K562 (cell line): ENCODE data around the gene ORAI3. TPM values are rescaled to one million over a fixed set of nuclear protein-coding genes. Genes with fewer than 3 reads are reported as not detected.

Experiments used
- CHCHD3 ChIP-seq: fragments of 250-450 bp; sonication (Bioruptor Pico); IDR thresholded peaks from 2 replicates; pipeline ENCODE4 v2.1.2; 2022; ENCODE audit warnings: mild to moderate bottlenecking
- DMBX1 ChIP-seq: fragments of 250-450 bp; sonication (Bioruptor Pico); IDR thresholded peaks from 2 replicates; pipeline ENCODE4 v1.8.0; 2022; ENCODE audit warnings: inconsistent platforms, mild to moderate bottlenecking, moderate library complexity, borderline replicate concordance
- HEY1 ChIP-seq: fragments of 250-450 bp; sonication (Bioruptor Pico); IDR thresholded peaks from 2 replicates; pipeline ENCODE4 v1.5.0; 2020; ENCODE audit warnings: mild to moderate bottlenecking, moderate library complexity, borderline replicate concordance
- PHF20 ChIP-seq: fragments of 450-650 bp; IDR thresholded peaks from 2 replicates; pipeline ENCODE4 v1.6.1; 2018; ENCODE audit not compliant: partially characterized antibody
- RBM39 ChIP-seq: fragments of 200-400 bp; formaldehyde crosslinking; optimal IDR thresholded peaks from 2 replicates; pipeline ENCODE3; 2018; ENCODE audit warnings: low read depth, low read length
- SAFB ChIP-seq: fragments of 200-400 bp; formaldehyde crosslinking; IDR thresholded peaks from 2 replicates; pipeline ENCODE4 v1.6.1; 2017; ENCODE audit warnings: low read depth, low read length, borderline replicate concordance
- TBL1XR1 ChIP-seq, 2 experiments: IDR thresholded peaks; 2 replicates each; pipeline ENCODE4 v1.6.1; 2012; ENCODE audit warnings: improper control_type of control experiment in 2 of 2, low read length in 2 of 2, mild to moderate bottlenecking in 1 of 2
- XRCC5 ChIP-seq: fragments of 200-400 bp; formaldehyde crosslinking; IDR thresholded peaks from 2 replicates; pipeline ENCODE4 v1.6.1; 2017; ENCODE audit warnings: low read depth, mild to moderate bottlenecking, low read length
- ZC3H4 ChIP-seq: sonication (generic); formaldehyde crosslinking; IDR thresholded peaks from 2 replicates; pipeline ENCODE4 v1.9.0; 2021; ENCODE audit warnings: missing genetic modification reagents, borderline replicate concordance
- ZNF133 ChIP-seq: fragments of 250-450 bp; sonication (Bioruptor Pico); IDR thresholded peaks from 2 replicates; pipeline ENCODE4 v1.4.0; 2020; ENCODE audit warnings: mild to moderate bottlenecking
- ZNF444 ChIP-seq: fragments of 250-450 bp; sonication (Bioruptor Pico); IDR thresholded peaks from 2 replicates; pipeline ENCODE4 v1.4.0; 2020; ENCODE audit warnings: mild to moderate bottlenecking, moderate library complexity
- ZNF561 ChIP-seq: fragments of 450-650 bp; formaldehyde crosslinking; conservative IDR thresholded peaks from 2 replicates; pipeline ENCODE4 v1.4.0; 2020; ENCODE audit warnings: mild to moderate bottlenecking, moderate library complexity
- polyA plus RNA-seq, 8 experiments: library from polyadenylated mRNA; depleted of rRNA in 4 of 8; stranded (reverse) in 5 of 8; unstranded in 3 of 8; fragments of >200 nt; fragmentation: Nextera tagmentation in 2 of 8; fragmentation: Illumina TruSeq in 1 of 8; extraction: Ambion mirVana in 2 of 8; extraction: Trizol in 1 of 8; gene quantifications; 2 replicates each; pipeline versions ENCODE4 v1.2.1 to v1.2.3, GENCODE V29; 2011 to 2014; ENCODE audit warnings: inconsistent platforms in 1 of 8, missing spikeins in 1 of 8
- total RNA-seq, 7 experiments: library from RNA; depleted of rRNA in 6 of 7; stranded (reverse); fragments of >200 nt in 6 of 7; fragmentation: Illumina TruSeq in 2 of 7; extraction: Trizol in 2 of 7; gene quantifications; 2 replicates each; pipeline versions ENCODE4 v1.2.1 to v1.2.3, GENCODE V29; 2011 to 2021; ENCODE audit warnings: low replicate concordance in 1 of 7
- TF ChIP-seq, protein P1 (sequence below): fragments of 450-650 bp; formaldehyde crosslinking; IDR thresholded peaks from 2 replicates; pipeline ENCODE4 v1.4.0; 2022; ENCODE audit warnings: missing genetic modification characterization
- TF ChIP-seq, protein P2 (sequence below): fragments of 450-650 bp; IDR thresholded peaks from 2 replicates; pipeline ENCODE4 v1.6.1; 2017; ENCODE audit warnings: antibody characterized with exemption
- TF ChIP-seq, protein P3 (sequence below), 2 experiments: fragments of 450-650 bp; IDR thresholded peaks; 2 replicates each; pipeline ENCODE4 v1.6.1; 2018; ENCODE audit warnings: mild to moderate bottlenecking in 2 of 2, low read depth in 1 of 2; ENCODE audit not compliant: partially characterized antibody in 2 of 2
- TF ChIP-seq, protein P4 (sequence below), 2 experiments: fragments of 200-800 bp in 1 of 2; sonication (Bioruptor generic) in 1 of 2; sonication (generic) in 1 of 2; formaldehyde crosslinking in 1 of 2; IDR thresholded peaks in 1 of 2; conservative IDR thresholded peaks in 1 of 2; 2 replicates each; pipeline versions ENCODE4 v1.5.0 to v1.6.1; 2016 to 2020; ENCODE audit warnings: missing compliant biosample characterization in 1 of 2, missing genetic modification characterization in 1 of 2, missing genetic modification reagents in 1 of 2

Gene ORAI3
- total and polyA plus RNA-seq, 9 of the 15 experiments (the other 6 are each of a cell fraction or from before 2014, with no cell fraction given) = 4.9 to 23.3 (median 14.1) TPM

DNA sequence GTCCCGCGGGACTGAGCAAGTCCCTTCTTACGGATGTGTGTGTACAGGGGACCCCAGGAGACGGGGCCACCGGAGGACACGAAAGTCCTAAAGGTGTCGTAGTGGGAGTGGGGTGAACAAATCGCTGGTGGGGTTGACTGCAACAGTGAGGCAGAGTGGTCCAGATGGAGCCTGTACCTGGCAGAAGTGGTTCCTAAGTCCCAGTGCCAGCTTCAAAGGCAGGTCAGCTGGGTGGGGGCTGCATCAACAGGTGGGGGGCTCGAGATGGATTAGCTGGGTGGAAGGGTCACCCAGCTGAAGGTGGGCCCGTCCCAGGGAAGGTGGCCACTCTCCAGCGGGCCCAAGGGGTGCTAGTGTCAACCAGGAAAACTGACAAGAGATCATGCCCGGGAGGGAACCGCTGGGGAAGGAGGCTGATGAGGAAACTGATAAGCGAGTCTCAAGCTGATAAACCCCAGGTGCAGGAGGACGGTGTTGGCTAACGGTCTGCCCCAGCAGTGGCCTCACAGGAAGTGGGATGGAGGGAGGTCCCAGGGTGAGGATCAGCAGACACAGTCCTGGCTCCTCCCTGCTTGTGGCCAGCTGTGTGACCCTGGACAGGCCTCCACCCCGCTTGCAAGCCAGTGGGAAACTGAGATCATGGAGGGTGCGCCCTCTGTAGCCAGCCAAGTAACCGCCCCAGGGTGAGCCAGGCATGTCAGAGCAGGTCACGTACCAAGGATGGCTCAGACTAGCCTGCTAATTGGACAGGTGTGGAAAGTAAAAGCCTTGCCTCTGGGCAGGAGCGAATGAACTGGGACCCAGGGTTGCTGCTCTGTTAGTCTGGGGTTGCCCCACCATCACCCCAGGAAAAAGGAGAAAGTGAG lies 1.0 kb downstream of the ORAI3 start (continued):
- TF ChIP-seq, protein P1, sequence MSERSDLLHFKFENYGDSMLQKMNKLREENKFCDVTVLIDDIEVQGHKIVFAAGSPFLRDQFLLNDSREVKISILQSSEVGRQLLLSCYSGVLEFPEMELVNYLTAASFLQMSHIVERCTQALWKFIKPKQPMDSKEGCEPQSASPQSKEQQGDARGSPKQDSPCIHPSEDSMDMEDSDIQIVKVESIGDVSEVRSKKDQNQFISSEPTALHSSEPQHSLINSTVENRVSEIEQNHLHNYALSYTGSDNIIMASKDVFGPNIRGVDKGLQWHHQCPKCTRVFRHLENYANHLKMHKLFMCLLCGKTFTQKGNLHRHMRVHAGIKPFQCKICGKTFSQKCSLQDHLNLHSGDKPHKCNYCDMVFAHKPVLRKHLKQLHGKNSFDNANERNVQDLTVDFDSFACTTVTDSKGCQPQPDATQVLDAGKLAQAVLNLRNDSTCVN (CRISPR knock-in tag) = no peak
- TF ChIP-seq, protein P2, sequence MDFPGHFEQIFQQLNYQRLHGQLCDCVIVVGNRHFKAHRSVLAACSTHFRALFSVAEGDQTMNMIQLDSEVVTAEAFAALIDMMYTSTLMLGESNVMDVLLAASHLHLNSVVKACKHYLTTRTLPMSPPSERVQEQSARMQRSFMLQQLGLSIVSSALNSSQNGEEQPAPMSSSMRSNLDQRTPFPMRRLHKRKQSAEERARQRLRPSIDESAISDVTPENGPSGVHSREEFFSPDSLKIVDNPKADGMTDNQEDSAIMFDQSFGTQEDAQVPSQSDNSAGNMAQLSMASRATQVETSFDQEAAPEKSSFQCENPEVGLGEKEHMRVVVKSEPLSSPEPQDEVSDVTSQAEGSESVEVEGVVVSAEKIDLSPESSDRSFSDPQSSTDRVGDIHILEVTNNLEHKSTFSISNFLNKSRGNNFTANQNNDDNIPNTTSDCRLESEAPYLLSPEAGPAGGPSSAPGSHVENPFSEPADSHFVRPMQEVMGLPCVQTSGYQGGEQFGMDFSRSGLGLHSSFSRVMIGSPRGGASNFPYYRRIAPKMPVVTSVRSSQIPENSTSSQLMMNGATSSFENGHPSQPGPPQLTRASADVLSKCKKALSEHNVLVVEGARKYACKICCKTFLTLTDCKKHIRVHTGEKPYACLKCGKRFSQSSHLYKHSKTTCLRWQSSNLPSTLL = no peak
- no peak for TF ChIP-seq CHCHD3 (CRISPR knock-in tag)
- peak in 1 of 2 experiments; percentile 77; a peak in 1 of 4 replicates for TF ChIP-seq TBL1XR1 (IDR thresholded peaks at IDR 0.05; ENCODE audit: low read length in 2 of 2)
- no peak for TF ChIP-seq DMBX1 (CRISPR knock-in tag)
- no peak for TF ChIP-seq HEY1 (CRISPR knock-in tag)
- no peak for TF ChIP-seq PHF20
- no peak for TF ChIP-seq ZC3H4 (CRISPR knock-in tag)
- no peak for TF ChIP-seq SAFB
- no peak for TF ChIP-seq XRCC5
- no peak for TF ChIP-seq ZNF444
- no peak for TF ChIP-seq ZNF561
- no peak for TF ChIP-seq RBM39
- TF ChIP-seq, protein P3, sequence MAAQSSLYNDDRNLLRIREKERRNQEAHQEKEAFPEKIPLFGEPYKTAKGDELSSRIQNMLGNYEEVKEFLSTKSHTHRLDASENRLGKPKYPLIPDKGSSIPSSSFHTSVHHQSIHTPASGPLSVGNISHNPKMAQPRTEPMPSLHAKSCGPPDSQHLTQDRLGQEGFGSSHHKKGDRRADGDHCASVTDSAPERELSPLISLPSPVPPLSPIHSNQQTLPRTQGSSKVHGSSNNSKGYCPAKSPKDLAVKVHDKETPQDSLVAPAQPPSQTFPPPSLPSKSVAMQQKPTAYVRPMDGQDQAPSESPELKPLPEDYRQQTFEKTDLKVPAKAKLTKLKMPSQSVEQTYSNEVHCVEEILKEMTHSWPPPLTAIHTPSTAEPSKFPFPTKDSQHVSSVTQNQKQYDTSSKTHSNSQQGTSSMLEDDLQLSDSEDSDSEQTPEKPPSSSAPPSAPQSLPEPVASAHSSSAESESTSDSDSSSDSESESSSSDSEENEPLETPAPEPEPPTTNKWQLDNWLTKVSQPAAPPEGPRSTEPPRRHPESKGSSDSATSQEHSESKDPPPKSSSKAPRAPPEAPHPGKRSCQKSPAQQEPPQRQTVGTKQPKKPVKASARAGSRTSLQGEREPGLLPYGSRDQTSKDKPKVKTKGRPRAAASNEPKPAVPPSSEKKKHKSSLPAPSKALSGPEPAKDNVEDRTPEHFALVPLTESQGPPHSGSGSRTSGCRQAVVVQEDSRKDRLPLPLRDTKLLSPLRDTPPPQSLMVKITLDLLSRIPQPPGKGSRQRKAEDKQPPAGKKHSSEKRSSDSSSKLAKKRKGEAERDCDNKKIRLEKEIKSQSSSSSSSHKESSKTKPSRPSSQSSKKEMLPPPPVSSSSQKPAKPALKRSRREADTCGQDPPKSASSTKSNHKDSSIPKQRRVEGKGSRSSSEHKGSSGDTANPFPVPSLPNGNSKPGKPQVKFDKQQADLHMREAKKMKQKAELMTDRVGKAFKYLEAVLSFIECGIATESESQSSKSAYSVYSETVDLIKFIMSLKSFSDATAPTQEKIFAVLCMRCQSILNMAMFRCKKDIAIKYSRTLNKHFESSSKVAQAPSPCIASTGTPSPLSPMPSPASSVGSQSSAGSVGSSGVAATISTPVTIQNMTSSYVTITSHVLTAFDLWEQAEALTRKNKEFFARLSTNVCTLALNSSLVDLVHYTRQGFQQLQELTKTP (IDR thresholded peaks at IDR 0.05; ENCODE audit: low read depth in 1 of 2, partially characterized antibody in 2 of 2) = peak in 1 of 2 experiments; percentile 36
- TF ChIP-seq, protein P4, sequence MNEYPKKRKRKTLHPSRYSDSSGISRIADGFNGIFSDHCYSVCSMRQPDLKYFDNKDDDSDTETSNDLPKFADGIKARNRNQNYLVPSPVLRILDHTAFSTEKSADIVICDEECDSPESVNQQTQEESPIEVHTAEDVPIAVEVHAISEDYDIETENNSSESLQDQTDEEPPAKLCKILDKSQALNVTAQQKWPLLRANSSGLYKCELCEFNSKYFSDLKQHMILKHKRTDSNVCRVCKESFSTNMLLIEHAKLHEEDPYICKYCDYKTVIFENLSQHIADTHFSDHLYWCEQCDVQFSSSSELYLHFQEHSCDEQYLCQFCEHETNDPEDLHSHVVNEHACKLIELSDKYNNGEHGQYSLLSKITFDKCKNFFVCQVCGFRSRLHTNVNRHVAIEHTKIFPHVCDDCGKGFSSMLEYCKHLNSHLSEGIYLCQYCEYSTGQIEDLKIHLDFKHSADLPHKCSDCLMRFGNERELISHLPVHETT (CRISPR knock-in tag; conservative IDR thresholded peaks at IDR 0.05 in 1 of 2, IDR thresholded peaks at IDR 0.05 in 1 of 2) = no peak
- no peak for TF ChIP-seq ZNF133 (CRISPR knock-in tag)
